ENCODE results near the gene TJP1. TPM values are rescaled to one million over a fixed set of nuclear protein-coding genes. Genes with fewer than 3 reads are reported as not detected.
"Not testable (repeated sequence)": the region's sequence is repeated elsewhere in the genome, so short reads cannot be mapped to it uniquely, and the experiment has no call there.

TJP1 gene
- total RNA-seq, 1 experiment from 2014 or later, result 59.2 TPM

GRCh38 chr15:29795610-29796009 is 26.7 kb downstream of the TJP1 start:
- Histone ChIP-seq H3K27me3 (no peaks in the 10 kb centered on the region), H3K4me3 (no peak overlapping the region), H3K36me3 (peaks cover 14% of the 10 kb centered on the region), H3K27ac (no peak overlapping the region), H3K4me1 (no peaks in the 10 kb centered on the region; the same call in 1 of the 2 replicates), H3K9me3 (replicated peaks) (no peaks in the 10 kb centered on the region)
- DNase-seq, result no peak

- DNase-seq, result no peak
- Histone ChIP-seq H3K4me3 (no peak overlapping the region), H3K36me3 (peaks cover under 1% of the 10 kb centered on the region; the same call in 1 of the 2 replicates), H3K9me3 (replicated peaks) (no peaks in the 10 kb centered on the region), H3K4me1 (no peaks in the 10 kb centered on the region), H3K27ac (no peak overlapping the region), H3K27me3 (no peaks in the 10 kb centered on the region)
Measured at GRCh38 chr15:29792426-29793159, 29.7 kb downstream of the TJP1 start.

DNA sequence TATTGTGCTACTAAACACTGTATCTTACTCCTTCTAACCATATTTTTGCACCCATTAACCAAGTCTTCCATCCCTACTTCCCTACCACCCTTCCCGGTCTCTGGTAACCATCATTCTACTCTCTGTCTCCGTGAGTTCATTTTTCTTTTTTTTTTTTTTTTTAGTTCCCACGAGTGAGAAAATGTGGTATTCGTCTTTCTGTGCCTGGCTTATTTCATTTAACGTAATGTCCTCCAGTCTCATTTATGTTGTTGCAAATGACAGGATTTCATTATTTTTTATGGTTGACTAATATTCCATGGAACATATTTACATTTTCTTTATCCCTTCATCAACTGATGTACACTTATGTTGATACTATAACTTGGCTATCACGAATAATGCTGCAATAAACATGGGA is 31.7 kb downstream of the TJP1 start:
- Histone ChIP-seq H3K36me3 (no peaks in the 10 kb centered on the region; the same call in 1 of the 2 replicates), H3K4me1 (no peaks in the 10 kb centered on the region), H3K4me3 (no peak overlapping the region), H3K9me3 (replicated peaks) (no peaks in the 10 kb centered on the region), H3K27me3 (no peaks in the 10 kb centered on the region), H3K27ac (no peak overlapping the region)
- DNase-seq, result no peak

DNA sequence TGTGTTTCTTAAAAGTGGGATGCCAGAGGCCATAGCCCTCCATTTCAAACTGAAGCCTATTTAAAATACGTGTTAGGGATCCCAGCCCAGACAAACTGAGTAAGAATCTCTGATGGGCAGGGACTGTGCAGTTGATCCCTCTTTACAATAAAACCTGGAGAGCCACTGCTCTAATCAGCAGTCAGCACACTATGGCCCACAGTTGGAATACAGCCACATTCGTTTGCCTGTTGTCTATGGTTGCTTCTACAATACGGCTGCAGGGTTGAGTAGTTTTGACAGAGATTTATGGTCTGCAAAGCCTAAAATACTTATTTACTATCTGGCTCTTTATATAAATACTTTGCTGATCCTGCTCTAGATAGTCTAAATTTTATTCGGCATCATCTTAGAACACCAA is 32.4 kb downstream of the TJP1 start:
- Histone ChIP-seq H3K27ac (no peak overlapping the region), H3K36me3 (no peaks in the 10 kb centered on the region; the same call in 1 of the 2 replicates), H3K4me3 (no peak overlapping the region), H3K9me3 (replicated peaks) (no peaks in the 10 kb centered on the region), H3K27me3 (no peaks in the 10 kb centered on the region), H3K4me1 (no peaks in the 10 kb centered on the region)
- DNase-seq, result no peak

DNA sequence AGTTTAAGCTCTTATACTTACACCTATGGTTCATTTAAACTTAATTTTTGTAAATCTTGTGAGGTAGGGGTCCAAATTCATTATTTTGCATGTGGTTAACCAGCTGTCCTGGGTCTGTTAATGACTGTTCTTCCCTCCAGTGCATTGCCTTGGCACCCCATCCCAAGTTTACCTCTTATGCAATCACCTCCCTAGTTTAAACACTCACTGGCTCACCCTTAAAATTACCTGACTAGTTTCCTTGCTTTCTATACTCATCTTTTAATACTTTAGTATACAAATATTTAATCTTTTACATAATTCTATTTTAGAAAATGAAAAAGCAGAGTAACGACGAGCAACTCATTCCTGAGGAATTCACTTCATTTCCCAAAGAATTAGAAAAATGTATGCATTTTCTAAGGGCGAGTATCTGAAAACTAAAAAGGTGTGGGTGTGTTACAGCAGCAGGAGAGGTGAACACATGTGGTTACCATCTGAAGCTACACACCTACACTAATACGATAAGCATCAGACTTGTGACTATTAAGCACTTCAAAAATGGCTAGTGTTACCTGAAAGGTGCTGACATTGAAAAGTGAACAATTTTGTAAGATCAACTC is 33.7 kb downstream of the TJP1 start:
- DNase-seq, result no peak
- H3K27ac ChIP-seq, result no peak overlapping the region
- no peaks in the 10 kb centered on the region for H3K9me3 ChIP-seq (replicated peaks)
- no peaks in the 10 kb centered on the region for H3K4me1 ChIP-seq
- H3K36me3 ChIP-seq, result no peaks in the 10 kb centered on the region; the same call in none of the 2 replicates
- H3K27me3 ChIP-seq, result no peaks in the 10 kb centered on the region
- H3K4me3 ChIP-seq, result no peak overlapping the region

GRCh38 chr15:29787767-29788166 is 34.5 kb downstream of the TJP1 start:
- Histone ChIP-seq H3K27me3 (no peaks in the 10 kb centered on the region), H3K27ac (no peak overlapping the region), H3K9me3 (replicated peaks) (no peaks in the 10 kb centered on the region), H3K4me1 (no peaks in the 10 kb centered on the region), H3K4me3 (no peak overlapping the region), H3K36me3 (no peaks in the 10 kb centered on the region; the same call in 1 of the 2 replicates)
- DNase-seq, result no peak

GRCh38 chr15:29785642-29786041 is 36.6 kb downstream of the TJP1 start:
- Histone ChIP-seq H3K9me3 (replicated peaks) (peaks cover 3% of the 10 kb centered on the region), H3K27me3 (no peaks in the 10 kb centered on the region), H3K27ac (no peak overlapping the region), H3K36me3 (no peaks in the 10 kb centered on the region; the same call in 1 of the 2 replicates), H3K4me1 (no peaks in the 10 kb centered on the region), H3K4me3 (no peak overlapping the region)
- no peak for DNase-seq

- H3K36me3 ChIP-seq, result no peaks in the 10 kb centered on the region; the same call in 1 of the 2 replicates
- DNase-seq, result no peak
- no peaks in the 10 kb centered on the region for H3K4me1 ChIP-seq
- no peak overlapping the region for H3K27ac ChIP-seq
- H3K9me3 ChIP-seq (replicated peaks), result peaks cover 6% of the 10 kb centered on the region
- no peaks in the 10 kb centered on the region for H3K27me3 ChIP-seq
- no peak overlapping the region for H3K4me3 ChIP-seq
Measured at GRCh38 chr15:29785136-29785535, 37.1 kb downstream of the TJP1 start.

- H3K4me3 ChIP-seq, result no peak overlapping the region
- peaks cover 6% of the 10 kb centered on the region for H3K9me3 ChIP-seq (replicated peaks)
- no peaks in the 10 kb centered on the region; the same call in 1 of the 2 replicates for H3K36me3 ChIP-seq
- H3K4me1 ChIP-seq, result no peaks in the 10 kb centered on the region
- DNase-seq, result no peak
- H3K27ac ChIP-seq, result no peak overlapping the region
- no peaks in the 10 kb centered on the region for H3K27me3 ChIP-seq
Measured at GRCh38 chr15:29784413-29784812, 37.9 kb downstream of the TJP1 start.

DNA sequence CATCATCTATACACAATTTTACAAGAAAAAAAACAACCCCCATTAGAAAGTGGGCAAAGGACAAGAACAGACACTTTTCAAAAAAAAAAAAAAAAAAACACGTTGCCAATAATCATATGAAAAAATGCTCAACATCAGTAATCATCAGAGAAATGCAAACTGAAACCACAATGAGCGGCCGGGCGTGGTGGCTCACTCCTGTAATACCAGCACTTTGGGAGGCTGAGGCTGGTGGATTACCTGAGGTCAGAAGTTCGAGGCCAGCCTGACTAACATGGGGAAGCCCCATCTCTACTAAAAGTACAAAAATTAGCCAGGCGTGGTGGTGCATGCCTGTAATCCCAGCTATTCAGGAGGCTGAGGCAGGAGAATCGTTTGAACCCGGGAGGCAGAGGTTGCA is 39.5 kb downstream of the TJP1 start:
- H3K9me3 ChIP-seq (replicated peaks); H3K4me3 ChIP-seq; H3K27me3 ChIP-seq; H3K4me1 ChIP-seq; DNase-seq; H3K36me3 ChIP-seq; H3K27ac ChIP-seq: not testable (repeated sequence)

GRCh38 chr15:29778382-29778781 is 43.9 kb downstream of the TJP1 start:
- H3K27me3 ChIP-seq, result no peaks in the 10 kb centered on the region
- H3K4me3 ChIP-seq, result no peak overlapping the region
- H3K27ac ChIP-seq, result no peak overlapping the region
- no peak for DNase-seq
- no peaks in the 10 kb centered on the region for H3K4me1 ChIP-seq
- peaks cover 6% of the 10 kb centered on the region for H3K9me3 ChIP-seq (replicated peaks)
- no peaks in the 10 kb centered on the region for H3K36me3 ChIP-seq

DNA sequence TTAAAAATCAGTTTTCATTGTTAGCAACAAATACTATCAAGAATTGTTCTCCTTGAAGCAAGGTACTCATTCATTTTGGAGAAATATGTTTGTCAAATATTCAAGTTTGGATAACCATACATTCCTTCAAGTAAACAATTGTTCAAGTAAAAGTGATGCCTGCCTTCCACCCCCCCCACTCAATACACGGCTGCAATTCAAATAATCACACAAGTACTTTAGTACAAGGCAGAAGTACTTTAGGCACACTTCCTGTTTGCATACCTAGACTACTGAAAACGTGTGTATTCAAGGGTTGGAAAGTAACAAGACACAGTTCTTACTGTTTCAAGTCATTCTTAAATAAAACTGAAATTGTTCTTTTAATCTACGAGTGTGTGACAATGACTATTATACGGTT is 45.4 kb downstream of the TJP1 start:
- Histone ChIP-seq H3K36me3 (no peaks in the 10 kb centered on the region), H3K27ac (no peak overlapping the region), H3K9me3 (replicated peaks) (peaks cover 6% of the 10 kb centered on the region), H3K27me3 (no peaks in the 10 kb centered on the region), H3K4me1 (no peaks in the 10 kb centered on the region), H3K4me3 (no peak overlapping the region)
- no peak for DNase-seq

DNA sequence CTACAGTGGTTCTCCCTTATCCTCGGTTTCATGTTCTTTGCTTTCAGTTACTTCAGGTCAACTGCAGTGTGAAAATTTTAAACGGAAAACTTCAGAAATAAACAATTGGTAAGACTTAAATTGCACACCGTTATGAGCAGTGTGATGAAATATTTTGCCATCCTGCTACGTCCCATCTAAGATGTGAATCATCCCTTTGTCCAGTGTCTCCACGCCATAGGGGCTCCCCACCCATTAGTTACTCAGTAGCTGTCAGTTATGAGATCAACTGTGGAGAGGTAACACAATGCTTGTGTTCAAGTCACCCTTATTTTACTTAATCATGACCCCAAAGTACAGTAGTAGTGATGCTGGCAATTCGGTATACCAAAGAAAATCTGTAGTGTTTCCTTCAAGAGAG is 47.4 kb downstream of the TJP1 start:
- DNase-seq, result no peak
- H3K9me3 ChIP-seq (replicated peaks), result no peaks in the 10 kb centered on the region
- peaks cover 5% of the 10 kb centered on the region; the same call in 1 of the 2 replicates for H3K36me3 ChIP-seq
- H3K27ac ChIP-seq, result no peak overlapping the region
- H3K4me1 ChIP-seq, result no peaks in the 10 kb centered on the region
- no peaks in the 10 kb centered on the region for H3K27me3 ChIP-seq
- no peak overlapping the region for H3K4me3 ChIP-seq

DNA sequence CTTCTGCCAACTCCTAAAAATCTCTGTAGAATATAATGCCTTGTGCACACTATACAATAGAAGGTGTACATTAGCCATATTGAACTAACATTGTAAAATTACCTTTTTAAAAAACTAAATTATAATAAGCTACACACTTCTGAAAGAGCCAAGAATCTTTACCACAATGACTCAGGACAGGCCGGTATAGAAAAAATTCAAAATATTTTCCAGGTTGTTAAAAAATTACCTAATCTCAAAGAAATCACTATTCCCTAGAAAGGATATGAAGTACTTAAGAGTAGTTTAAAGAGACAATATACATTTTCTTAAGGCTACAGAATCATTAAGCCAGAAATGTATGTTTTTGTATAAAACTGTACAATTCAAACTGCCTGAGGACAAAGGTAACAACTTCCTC is 48.5 kb downstream of the TJP1 start:
- H3K9me3 ChIP-seq (replicated peaks), result no peaks in the 10 kb centered on the region
- no peak for DNase-seq
- H3K4me1 ChIP-seq, result no peaks in the 10 kb centered on the region
- H3K4me3 ChIP-seq, result no peak overlapping the region
- H3K36me3 ChIP-seq, result peaks cover 14% of the 10 kb centered on the region
- H3K27ac ChIP-seq, result no peak overlapping the region
- no peaks in the 10 kb centered on the region for H3K27me3 ChIP-seq

DNA sequence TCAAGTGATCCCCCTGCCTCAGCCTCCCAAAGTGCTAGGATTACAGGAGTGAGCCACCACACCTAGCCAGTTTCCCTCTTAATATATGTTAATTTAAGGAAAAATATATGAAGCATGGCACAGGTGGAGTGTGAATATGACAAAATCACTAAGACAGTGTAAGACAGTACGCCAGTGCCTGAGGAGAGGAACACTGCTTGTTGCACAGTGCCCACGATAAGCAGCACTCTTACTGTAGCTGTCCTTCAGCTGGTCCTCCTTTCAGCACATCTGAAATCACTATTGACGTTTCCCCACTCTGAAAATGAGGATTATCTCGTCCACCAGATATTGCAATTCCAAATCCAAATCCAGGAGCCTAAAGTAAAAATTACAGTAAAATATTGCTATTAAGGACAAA is 49.3 kb downstream of the TJP1 start:
- Histone ChIP-seq H3K27ac (no peak overlapping the region), H3K27me3 (no peaks in the 10 kb centered on the region), H3K4me1 (no peaks in the 10 kb centered on the region), H3K36me3 (peaks cover 17% of the 10 kb centered on the region), H3K9me3 (replicated peaks) (no peaks in the 10 kb centered on the region), H3K4me3 (no peak overlapping the region)
- DNase-seq, result no peak

DNA sequence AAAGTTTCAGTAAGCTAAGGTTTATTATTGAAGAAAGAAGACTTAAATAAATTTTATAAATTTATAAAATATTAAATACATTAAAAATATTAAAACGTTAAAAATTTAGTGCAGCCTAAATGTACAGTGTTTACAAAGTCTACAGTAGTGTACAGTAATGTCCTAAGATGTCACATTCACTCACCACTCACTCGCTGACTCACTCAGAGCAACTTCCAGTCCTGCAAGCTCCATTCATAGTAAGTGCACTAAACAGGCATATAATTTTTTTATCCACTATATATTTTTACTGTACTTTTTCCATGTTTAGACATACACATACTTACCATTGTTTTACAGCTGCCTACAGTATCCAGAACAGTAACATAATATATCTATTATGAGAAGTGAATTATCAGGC is 51.5 kb downstream of the TJP1 start:
- no peak for DNase-seq
- Histone ChIP-seq H3K27ac (no peak overlapping the region), H3K4me1 (no peaks in the 10 kb centered on the region), H3K4me3 (no peak overlapping the region), H3K36me3 (peaks cover 21% of the 10 kb centered on the region), H3K9me3 (replicated peaks) (no peaks in the 10 kb centered on the region), H3K27me3 (no peaks in the 10 kb centered on the region)
